C4-2B (cell line): ENCODE measurements around the gene NOC2L.

Experiments
- ZFX ChIP-seq: fragments of 450-650 bp; IDR thresholded peaks from 2 replicates; pipeline ENCODE4 v1.6.1; 2017
- TF ChIP-seq, protein P1 (sequence below): fragments of 450-650 bp; conservative IDR thresholded peaks from 2 replicates; pipeline ENCODE4 v1.5.1; 2017; ENCODE audit warnings: mild to moderate bottlenecking

DNA sequence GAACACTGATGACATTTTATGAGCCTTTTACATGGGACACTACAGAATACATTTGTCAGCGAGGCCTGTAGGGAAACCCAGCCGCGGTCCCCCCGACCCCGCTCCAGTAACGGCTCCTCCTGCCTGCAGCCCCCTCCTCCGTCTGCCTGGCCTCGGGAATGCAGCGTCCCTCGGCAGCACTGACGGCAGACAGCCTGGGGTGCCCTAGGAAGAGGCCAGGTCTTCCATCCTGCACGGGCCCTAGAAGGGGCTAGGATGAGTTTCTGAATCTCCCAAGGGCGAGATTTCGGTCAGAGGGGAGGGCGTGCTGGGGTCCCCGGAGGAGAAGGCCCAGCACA is 26.9 kb downstream of the NOC2L start:
- TF ChIP-seq, protein P1, sequence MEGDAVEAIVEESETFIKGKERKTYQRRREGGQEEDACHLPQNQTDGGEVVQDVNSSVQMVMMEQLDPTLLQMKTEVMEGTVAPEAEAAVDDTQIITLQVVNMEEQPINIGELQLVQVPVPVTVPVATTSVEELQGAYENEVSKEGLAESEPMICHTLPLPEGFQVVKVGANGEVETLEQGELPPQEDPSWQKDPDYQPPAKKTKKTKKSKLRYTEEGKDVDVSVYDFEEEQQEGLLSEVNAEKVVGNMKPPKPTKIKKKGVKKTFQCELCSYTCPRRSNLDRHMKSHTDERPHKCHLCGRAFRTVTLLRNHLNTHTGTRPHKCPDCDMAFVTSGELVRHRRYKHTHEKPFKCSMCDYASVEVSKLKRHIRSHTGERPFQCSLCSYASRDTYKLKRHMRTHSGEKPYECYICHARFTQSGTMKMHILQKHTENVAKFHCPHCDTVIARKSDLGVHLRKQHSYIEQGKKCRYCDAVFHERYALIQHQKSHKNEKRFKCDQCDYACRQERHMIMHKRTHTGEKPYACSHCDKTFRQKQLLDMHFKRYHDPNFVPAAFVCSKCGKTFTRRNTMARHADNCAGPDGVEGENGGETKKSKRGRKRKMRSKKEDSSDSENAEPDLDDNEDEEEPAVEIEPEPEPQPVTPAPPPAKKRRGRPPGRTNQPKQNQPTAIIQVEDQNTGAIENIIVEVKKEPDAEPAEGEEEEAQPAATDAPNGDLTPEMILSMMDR: no peak
- no peak for TF ChIP-seq ZFX
